Measurements from ENCODE around the gene BRAF.
"Not testable (repeated sequence)": the region's sequence is repeated elsewhere in the genome, so short reads cannot be mapped to it uniquely, and the experiment has no call there.

The BRAF gene

GRCh38 chr7:140697447-140698143 lies 227.1 kb downstream of the BRAF start:
- DNase-seq, result no peak

GRCh38 chr7:140696680-140697446 lies 227.9 kb downstream of the BRAF start, which contains the start of gene NDUFB2:
Gene NDUFB2 (plus strand): TSS chr7:140696708. CDS start chr7:140696745, 37 bp downstream.
- peak; percentile 90 for DNase-seq

- DNase-seq, result peak; percentile 92
Measured at GRCh38 chr7:140696024-140696679, 228.6 kb downstream of the BRAF start.

GRCh38 chr7:140695381-140695780 lies 229.3 kb downstream of the BRAF start:
- no peak for DNase-seq

- DNase-seq, result no peak
Measured at GRCh38 chr7:140694592-140694991, 230.1 kb downstream of the BRAF start.

GRCh38 chr7:140693849-140694248 lies 230.9 kb downstream of the BRAF start:
- not testable (repeated sequence) for DNase-seq

- no peak for DNase-seq
Measured at GRCh38 chr7:140691376-140692045, 233.2 kb downstream of the BRAF start.

GRCh38 chr7:140689199-140690152 lies 235.3 kb downstream of the BRAF start:
- no peak for DNase-seq

GRCh38 chr7:140688341-140688740 lies 236.4 kb downstream of the BRAF start:
- no peak for DNase-seq

GRCh38 chr7:140686921-140687320 lies 237.8 kb downstream of the BRAF start:
- DNase-seq, result no peak

GRCh38 chr7:140685407-140686087 lies 239.2 kb downstream of the BRAF start:
- DNase-seq, result no peak

- DNase-seq, result no peak
Measured at GRCh38 chr7:140684066-140684950, 240.4 kb downstream of the BRAF start.

- DNase-seq, result no peak
Measured at GRCh38 chr7:140683657-140684056, 241.1 kb downstream of the BRAF start.

- no peak for DNase-seq
Measured at GRCh38 chr7:140681766-140682165, 243.0 kb downstream of the BRAF start.

GRCh38 chr7:140680886-140681285 lies 243.8 kb downstream of the BRAF start:
- DNase-seq, result no peak

- no peak for DNase-seq
Measured at GRCh38 chr7:140679186-140679585, 245.5 kb downstream of the BRAF start.

- DNase-seq, result no peak
Measured at GRCh38 chr7:140678816-140679130, 246.0 kb downstream of the BRAF start.

GRCh38 chr7:140678081-140678815 lies 246.5 kb downstream of the BRAF start:
- no peak for DNase-seq

GRCh38 chr7:140677496-140677895 lies 247.2 kb downstream of the BRAF start:
- no peak for DNase-seq

- DNase-seq, result not testable (repeated sequence)
Measured at GRCh38 chr7:140676956-140677355, 247.8 kb downstream of the BRAF start.

Data from NCI-H146 (cell line).